NCI-H1105 treated with DMSO at 0.1 percent for 48 hours (cell line): ENCODE data around the gene ART3.
"Not testable (repeated sequence)": the region's sequence is repeated elsewhere in the genome, so short reads cannot be mapped to it uniquely, and the experiment has no call there.

ENCODE experiments used
- DNase-seq: peaks from one replicate; lab custom pipeline; 2025; lab: John Stamatoyannopoulos, UW

The ART3 gene, protein sequence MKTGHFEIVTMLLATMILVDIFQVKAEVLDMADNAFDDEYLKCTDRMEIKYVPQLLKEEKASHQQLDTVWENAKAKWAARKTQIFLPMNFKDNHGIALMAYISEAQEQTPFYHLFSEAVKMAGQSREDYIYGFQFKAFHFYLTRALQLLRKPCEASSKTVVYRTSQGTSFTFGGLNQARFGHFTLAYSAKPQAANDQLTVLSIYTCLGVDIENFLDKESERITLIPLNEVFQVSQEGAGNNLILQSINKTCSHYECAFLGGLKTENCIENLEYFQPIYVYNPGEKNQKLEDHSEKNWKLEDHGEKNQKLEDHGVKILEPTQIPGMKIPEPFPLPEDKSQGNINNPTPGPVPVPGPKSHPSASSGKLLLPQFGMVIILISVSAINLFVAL

DNA sequence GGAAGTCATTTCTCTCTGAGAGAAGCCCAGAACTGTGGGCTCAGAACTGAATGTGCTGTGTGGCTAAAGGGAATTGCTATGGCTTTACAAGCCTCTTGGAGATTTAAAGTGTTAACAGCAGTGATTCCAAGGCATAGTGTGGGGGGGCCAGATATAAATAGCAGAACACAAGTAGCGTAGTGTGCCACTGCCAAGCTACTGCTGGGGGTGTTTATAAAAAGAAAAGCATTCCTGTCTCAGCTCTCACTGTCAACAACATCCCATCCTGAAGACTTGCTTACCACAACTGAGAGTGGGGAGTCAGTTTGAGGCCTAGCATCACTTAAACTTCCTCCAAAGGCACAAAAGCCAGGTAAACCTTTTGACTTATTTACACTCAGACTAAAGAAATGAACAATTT, at the start of gene ART3:
Gene ART3 (plus strand): TSS at position 242 of the 400 bp plus-strand sequence. CDS start 1,181 bp downstream, outside the sequence.
- DNase-seq = no peak

DNA sequence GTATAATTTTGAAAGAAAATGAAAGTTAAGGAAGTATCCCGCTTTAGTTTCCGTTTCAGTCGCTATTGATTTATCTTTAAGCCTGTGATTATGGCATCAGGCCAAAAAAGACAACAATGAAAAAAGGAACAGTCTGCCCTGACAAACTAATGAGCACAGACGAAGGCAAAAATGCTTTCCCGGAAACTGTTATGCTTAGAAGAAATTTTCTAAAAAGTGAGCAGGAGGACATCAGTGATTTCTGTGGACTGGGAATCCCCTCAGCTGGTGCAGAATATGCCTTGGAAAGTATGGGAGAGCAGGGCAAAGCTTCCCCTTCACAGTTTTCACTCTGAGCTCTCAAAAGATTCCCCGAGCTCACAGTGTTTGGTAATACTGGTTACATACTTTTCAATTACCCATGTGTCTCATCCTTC, 46.2 kb upstream of the ART3 start:
- DNase-seq = peak; percentile 2

DNA sequence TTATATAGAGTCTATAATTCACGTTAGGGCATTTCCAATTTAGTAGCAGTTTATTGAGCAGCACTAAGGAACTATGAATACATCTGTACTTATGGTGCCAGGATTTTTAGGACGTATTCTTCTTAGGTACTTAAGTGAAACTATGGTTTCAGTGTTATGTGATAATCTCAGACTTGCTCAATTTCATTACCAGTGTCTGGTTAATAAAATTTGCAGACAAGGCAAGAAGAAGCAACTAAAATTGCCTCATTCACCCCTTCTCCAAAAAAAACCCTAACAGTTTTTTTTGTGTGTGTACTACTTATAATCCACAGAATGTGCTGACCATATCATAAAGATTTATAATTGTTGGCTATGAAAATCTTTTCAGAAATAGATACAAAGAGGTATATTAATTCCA, 45.2 kb upstream of the ART3 start:
- no peak for DNase-seq

DNA sequence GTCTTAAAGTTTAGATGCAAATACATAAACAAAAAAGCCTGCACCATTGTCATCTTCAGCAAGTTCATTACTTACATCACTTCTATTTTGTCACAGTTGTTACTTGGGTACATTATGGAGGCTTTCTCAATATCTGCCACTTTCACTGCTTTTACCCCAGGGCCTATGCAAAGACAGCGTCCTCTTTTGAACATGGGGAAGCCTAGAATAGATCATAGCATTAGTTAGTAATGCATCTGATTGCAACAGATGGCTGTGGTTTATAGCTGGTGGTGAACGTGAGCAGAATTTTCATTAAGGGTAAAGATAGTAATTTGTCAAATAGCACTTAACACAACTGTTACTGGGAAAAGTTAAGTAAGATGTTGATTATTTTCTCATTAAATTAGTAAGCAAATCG, 39.4 kb upstream of the ART3 start:
- no peak for DNase-seq

DNA sequence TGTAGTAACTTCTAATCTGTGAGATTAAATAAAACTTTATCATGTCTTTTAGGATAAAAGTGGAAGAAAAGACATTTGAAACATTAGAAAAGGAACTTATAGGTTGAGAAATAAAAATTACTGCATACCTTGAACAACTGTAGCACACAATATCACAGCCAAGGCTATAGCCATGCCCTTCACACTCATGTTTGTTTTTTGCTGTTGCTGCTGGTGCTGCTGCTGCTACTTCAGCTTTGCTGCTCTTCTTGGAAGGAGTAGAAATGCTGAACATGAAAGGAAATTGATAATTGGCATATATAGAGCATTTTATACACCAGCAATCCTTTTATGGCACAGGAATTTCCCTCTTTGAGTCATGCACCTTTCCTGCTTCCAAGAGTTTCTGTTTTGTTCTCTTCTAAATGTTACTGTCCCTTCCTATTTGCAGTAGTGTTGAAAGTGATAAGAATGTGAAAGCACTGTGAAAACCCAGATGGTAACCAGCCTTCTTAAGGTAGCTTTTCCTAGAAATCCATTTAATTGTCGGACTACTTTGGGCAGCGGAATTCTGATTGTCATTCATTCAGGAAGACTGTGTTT, 38.6 kb upstream of the ART3 start, which contains the start of gene CXCL11:
Gene CXCL11 (minus strand): TSS at position 272 of the 582 bp plus-strand sequence. CDS start 83 bp downstream, at position 189.
- no peak for DNase-seq

DNA sequence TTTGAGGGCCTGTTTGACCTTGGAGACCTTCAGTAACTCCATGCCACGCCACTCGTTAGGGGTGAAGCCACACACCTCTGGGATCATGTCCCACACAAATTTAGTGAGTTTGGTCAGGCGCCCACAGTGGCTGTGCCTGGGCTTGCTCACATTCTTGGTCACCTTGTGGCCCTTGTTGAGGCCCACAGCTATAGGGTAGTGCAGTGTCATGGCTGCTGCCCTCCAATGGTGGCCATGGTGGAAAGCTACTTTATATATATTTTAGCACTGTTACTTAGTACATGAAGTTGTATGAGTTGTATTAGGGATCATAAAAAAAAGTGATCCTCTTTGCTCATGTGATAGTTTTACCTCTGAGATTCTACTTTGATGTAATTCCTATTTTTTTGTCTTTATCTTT, 37.7 kb upstream of the ART3 start:
- DNase-seq = no peak

DNA sequence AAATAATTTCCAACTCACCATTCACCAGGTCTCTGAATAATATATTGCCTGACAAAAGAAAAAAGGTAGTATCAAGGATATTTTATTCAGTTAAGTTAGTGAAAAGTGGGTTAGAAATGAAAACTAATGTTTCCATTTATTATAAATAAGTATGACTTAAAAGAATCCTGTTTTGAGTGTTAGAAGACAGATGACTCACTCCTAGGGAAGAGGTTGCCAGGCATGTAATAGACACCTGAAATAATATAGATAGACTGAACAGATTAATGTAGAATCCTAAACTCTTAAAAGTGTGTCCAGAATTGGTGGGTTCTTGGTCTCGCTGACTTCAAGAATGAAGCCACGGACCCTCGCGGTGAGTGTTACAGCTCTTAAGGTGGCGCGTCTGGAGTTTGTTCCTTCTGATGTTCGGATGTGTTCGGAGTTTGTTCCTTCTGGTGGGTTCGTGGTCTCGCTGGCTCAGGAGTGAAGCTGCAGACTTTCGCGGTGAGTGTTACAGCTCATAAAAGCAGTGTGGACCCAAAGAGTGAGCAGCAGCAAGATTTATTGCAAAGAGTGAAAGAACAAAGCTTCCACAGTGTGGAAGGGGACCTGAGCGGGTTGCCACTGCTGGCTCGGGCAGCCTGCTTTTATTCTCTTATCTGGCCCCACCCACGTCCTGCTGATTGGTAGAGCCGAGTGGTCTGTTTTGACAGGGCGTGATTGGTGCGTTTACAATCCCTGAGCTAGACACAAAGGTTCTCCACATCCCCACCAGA, 32.1 kb upstream of the ART3 start:
- not testable (repeated sequence) for DNase-seq

DNA sequence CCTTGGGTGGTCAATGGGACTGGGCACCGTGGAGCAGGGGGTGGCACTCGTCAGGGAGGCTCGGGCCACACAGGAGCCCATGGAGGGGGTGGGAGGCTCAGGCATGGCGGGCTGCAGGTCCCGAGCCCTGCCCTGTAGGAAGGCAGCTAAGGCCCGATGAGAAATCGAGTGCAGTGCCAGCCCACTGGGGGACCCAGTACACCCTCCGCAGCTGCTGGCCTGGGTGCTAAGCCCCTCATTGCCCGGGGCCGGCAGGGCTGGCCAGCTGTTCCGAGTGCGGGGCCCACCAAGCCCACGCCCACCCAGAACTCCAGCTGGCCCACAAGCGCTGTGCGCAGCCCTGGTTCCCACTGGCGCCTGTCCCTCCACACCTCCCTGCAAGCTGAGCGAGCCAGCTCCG, 31.2 kb upstream of the ART3 start:
- not testable (repeated sequence) for DNase-seq

DNA sequence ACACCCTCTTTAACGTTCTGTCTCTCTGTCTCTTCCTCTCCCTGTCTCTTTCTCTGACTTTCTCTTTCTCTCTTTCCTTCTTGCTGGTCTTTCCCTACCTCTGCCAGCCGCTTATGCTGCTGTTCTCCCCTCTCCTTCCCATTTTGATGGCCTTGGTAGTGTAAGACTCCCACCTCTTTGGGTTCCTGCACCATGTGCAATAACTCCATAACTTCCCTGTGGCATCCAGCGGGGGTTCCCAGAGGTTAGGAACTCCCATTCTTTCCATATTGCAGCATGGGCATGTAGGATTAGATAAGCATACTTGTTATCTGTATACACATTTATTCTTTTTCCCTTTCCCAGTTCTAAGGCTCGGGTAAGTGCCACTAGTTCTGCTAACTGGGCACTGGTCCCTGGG, 29.8 kb upstream of the ART3 start:
- DNase-seq = not testable (repeated sequence)

DNA sequence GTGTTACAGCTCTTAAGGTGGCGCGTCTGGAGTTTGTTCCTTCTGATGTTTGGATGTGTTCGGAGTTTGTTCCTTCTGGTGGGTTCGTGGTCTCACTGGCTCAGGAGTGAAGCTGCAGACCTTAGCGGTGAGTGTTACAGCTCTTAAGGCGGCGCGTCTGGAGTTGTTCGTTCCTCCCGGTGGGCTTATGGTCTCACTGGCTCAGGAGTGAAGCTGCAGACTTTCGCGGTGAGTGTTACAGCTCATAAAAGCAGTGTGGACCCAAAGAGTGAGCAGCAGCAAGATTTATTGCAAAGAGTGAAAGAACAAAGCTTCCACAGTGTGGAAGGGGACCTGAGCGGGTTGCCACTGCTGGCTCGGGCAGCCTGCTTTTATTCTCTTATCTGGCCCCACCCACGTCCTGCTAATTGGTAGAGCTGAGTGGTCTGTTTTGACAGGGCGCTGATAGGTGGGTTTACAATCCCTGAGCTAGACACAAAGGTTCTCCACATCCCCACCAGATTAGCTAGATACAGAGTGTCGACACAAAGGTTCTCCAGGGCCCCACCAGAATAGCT, 24.6 kb upstream of the ART3 start:
- not testable (repeated sequence) for DNase-seq

DNA sequence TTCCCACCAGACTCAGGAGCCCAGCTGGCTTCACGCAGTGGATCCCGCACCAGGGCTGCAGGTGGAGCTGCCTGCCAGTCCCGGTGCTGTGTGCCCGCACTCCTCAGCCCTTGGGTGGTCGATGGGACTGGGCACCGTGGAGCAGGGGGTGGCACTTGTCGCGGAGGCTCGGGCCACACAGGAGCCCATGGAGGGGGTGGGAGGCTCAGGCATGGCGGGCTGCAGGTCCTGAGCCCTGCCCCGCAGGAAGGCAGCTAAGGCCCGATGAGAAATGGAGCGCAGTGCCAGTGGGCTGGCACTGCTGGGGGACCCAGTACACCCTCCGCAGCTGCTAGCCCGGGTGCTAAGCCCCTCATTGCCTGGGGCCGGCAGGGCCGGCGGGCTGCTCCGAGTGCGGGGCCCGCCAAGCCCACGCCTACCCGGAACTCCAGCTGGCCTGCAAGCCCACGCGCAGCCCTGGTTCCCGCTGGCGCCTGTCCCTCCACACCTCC, 23.9 kb upstream of the ART3 start:
- not testable (repeated sequence) for DNase-seq

DNA sequence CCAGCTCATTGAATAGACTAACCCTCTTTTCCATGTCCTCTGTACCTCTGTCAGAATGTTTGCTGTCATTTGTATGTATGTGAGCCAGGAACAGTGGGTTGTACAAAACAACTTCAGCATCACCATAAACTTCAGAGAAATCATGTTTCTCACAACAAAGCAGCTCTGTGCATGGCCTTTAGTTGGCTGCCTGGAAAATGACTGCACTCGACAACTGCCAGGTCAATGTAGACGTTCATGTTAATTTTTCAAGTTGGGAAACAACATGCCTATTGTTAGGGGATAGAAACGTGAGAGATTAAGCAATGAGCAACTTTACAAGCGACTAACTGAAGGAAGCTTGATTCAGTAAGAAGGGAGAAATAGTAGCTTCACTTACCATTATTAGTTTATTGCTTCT, 20.8 kb upstream of the ART3 start:
- no peak for DNase-seq

DNA sequence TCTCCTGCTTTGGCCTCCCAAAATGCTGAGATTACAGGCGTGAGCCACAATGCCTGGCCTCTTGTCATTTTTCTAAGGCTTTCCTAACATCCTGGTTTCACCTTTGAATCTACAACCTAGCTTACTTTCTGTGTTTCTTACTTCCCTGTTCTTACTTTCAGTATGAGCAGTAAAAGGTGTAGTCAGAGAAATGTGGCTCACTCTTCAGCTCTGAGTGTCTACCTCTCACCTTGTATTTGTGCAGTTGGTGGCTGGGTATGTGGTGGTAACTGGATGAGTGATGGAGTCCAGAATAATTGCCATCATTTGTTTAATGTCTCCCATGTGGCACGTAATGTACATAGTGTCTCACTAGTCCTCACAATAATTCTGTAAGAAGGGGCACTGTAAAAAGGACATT, 19.5 kb upstream of the ART3 start:
- no peak for DNase-seq

DNA sequence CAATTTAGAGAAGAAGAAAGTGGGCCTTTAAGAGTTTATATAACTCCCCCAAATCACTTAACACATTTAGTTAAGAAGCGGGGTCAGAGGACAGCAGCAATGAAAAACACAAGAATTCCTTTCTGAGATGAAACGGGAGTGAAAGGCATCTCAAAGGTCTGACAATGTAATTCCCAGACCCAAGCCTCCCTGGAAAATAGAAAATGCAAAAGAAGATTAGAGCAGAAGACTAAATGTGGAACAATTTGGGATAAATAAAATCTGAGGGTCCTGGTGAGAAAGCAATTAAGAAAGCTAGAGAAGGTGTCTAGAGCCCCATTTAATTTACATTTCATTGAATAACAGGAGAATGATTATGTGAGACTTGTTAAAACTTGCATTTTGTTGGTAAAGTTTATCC, 19.1 kb upstream of the ART3 start:
- DNase-seq = no peak

DNA sequence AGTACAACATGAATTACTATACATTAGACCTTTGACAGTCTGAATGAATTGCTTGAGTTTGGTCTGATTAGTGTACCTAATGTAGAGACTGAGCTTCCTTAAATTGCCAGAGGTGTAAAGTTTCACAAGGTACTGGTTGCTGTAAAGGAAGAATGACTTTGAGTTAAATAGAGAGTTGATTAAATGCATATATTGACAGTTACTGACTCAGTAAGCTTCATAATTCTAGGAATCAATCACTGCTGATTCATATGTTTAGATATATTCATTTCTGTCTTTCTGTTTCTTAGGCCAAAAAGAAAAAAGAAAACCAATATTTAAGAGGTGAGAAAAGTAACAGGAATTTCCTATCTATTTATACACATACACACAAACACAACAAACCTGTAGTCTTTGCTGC, 16.2 kb upstream of the ART3 start:
- DNase-seq = no peak

DNA sequence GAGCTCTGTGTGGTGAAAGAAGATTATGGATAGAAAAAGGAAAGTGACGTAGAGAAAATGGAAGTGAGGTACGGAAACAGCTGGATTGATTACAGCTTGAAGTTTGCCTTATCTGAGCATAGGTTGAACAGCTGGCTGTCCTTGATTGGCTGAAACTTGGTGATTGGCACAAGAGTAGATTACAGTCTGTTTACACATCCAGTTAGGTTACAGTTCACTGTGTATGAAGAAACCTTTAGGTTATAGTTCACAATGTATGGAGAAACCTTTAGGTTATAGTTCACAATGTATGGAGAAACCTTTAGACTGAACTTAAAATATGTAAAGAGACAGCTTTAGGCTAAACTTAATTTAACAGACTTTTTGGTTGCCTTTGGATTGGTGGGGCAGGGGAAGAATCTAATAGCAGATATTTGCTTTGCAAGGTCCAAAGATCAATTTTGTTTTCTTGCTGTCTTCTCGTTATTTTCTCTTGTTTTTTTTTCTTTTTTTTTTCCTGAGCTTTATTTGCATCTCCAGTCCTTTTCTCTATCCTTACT, 15.6 kb upstream of the ART3 start:
- no peak for DNase-seq

DNA sequence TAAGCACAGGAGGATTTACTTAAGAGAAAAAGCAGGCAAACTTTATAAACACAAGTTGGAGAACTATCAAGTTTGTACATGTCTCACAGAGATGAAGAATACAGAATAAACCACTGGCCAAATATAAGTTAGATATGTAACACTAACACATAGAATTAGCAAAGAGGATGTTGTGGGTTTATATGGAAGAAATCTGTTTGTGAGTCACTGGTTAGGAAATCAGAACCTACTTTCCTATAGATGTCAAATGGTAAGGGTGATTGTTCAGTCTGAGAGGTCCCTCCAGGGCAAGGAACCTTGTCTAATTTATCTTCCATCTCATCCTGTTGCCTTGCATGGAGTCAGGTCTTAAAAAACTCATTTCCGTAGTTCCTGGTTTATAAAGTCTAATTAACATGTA, 14.8 kb upstream of the ART3 start:
- DNase-seq = no peak

DNA sequence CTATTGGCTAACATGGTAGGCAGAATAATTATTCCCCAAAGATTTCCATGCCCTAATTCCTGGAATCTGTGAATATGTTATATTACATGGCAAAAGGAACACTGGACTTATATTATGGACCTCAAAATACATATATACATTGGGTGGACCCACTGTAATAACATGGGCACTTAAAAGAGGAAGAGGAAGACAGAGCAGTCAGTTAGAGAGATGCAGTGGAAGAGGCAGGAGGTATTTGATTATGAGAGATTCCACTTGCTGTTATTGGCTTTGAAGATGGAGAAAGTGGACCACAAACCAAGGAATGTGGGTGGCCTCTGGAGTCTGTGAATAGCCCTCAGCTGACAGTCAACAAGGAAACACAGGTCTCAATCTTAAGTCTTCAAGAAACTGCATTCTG, 14.0 kb upstream of the ART3 start:
- no peak for DNase-seq

DNA sequence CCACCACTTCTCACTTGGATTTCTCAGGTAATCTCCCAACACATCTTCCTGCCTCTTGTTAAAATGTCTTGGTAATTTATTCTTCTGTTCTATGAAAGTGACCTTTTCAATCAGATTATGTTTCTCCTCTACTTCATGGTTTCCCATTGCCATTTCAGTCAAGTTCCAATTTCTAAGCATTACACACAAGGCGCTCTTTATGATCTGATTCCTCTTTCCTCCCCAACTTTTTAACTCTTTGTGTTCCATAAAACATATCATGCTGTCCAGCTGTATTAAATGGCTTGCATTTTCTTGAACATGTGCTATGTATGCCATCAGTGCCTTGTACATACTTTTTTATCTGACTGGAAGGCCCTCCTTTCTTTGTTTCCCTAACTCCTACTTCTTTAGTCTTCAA, 13.1 kb upstream of the ART3 start:
- DNase-seq = no peak

DNA sequence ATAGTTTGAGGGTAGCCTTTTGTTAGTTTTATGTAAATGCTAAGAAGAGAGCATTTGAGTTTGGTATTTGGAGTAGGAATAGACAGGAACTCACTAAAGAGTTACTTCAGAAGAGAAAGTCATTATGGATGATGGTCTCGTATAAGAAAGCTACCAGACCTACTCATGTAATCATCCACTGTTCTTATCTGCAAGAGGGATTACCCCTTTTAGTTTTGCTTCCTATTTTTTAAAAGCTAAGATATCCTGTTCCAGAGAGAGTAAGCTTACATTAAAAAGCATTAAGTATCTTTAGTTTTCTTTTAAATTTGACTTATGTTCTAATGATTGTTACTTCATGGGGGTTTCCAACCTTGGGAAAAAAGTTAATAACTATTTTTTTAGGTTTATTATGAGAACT, 12.5 kb upstream of the ART3 start:
- no peak for DNase-seq

DNA sequence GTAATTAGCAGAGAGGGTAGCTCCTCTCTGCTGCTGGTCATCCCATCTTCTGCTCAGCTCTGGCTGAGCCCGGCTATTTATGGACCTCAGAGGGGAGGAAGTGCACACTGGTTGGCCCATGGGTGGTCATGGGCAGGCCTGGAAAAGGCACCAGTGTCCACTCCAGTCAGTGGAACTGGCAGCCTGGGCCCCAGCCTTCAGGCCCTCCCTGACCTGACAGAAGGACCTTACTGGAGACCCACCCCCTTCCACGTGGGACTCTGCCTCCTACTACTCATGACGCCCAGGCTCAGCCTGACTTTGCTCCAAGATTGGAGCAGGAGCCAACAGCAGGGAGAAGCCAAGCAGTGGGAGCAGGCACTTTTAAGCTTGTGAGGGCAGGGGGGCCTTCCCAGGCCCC, 8.0 kb upstream of the ART3 start:
- DNase-seq = no peak

DNA sequence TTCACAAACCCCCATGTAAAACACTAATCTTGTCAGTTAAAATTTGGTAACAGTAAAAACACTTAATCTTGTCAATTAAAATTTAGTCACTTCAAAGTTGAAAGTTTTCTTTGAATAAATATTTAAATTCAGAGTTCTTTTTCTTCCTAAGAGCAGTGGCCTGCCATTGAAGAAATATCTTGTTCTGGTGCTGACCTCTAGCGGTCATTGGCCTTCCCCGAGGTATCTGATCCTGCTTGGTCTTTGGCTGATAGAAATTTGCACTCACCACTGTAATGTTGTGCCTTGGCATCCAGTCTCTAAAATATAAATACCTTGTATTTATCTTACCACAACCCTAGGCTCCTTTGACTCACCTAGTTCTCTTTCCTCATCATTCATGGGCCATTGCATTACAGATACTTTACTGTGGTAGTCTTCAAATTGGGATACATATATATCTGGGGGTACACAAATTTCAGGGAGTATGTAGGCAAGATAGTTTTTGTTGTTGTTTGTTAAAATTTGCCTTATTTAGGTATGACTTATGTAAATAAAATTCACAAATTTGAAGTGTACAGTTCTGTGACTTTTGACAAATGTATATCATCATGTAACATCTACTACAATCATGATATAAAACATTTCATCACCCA, 6.7 kb upstream of the ART3 start:
- peak; percentile 30 for DNase-seq
